VCaP (cell line): ENCODE data around the gene SPATA19.

ENCODE experiments used
- H3K27ac ChIP-seq: fragments of 450-650 bp; 2 replicates; pipeline ENCODE4 v1.5.1; 2017
- TF ChIP-seq, protein P1 (sequence below): fragments of 450-650 bp; conservative IDR thresholded peaks from 2 replicates; pipeline ENCODE4 v1.5.1; 2017; ENCODE audit warnings: mild to moderate bottlenecking, moderate library complexity

The SPATA19 gene

DNA sequence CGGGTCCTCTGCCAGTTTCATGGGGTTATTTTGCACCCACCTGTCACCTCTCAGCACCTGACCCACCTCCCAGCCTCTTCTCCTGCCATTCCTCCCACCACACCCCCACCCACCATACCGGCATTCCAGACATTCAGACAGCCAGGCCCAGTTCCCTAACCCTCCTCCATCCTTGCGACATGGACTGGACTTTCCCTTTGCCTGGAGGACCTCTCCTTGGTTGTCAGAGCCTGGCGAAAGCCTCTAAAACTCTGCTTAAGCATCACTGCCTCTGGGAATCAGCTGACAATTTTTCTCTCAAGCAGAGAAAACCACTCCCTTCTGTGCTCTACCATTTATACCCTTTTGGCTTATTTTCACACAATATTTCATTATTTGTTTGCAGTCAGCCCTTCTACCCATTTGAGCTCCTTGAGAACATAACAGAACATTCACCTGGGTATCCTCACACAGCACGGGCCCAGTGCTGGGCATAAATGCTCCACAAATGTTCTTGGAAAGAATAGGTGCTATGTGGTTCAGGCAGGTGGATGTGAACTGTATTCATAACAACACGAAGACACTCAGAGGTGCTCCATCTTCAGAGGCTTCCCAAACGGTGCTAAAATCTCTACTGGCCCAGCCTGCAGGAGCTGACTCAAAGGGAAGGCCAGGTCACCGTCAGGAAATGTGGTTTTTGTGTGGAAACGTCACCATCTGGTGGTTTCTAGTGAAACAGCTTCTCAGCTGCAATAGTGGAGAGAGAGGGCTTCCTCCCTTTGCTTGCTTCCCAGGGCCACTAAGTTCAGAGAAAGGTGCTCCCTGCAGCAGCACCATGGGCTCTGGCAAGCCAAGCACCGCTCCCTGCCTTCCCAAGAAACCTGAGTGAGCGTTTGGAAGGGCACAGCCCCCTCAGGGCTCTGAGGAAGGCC, 10.4 kb downstream of the SPATA19 start:
- TF ChIP-seq, protein P1, sequence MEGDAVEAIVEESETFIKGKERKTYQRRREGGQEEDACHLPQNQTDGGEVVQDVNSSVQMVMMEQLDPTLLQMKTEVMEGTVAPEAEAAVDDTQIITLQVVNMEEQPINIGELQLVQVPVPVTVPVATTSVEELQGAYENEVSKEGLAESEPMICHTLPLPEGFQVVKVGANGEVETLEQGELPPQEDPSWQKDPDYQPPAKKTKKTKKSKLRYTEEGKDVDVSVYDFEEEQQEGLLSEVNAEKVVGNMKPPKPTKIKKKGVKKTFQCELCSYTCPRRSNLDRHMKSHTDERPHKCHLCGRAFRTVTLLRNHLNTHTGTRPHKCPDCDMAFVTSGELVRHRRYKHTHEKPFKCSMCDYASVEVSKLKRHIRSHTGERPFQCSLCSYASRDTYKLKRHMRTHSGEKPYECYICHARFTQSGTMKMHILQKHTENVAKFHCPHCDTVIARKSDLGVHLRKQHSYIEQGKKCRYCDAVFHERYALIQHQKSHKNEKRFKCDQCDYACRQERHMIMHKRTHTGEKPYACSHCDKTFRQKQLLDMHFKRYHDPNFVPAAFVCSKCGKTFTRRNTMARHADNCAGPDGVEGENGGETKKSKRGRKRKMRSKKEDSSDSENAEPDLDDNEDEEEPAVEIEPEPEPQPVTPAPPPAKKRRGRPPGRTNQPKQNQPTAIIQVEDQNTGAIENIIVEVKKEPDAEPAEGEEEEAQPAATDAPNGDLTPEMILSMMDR = peak; percentile 78
- no peak overlapping the region for H3K27ac ChIP-seq

DNA sequence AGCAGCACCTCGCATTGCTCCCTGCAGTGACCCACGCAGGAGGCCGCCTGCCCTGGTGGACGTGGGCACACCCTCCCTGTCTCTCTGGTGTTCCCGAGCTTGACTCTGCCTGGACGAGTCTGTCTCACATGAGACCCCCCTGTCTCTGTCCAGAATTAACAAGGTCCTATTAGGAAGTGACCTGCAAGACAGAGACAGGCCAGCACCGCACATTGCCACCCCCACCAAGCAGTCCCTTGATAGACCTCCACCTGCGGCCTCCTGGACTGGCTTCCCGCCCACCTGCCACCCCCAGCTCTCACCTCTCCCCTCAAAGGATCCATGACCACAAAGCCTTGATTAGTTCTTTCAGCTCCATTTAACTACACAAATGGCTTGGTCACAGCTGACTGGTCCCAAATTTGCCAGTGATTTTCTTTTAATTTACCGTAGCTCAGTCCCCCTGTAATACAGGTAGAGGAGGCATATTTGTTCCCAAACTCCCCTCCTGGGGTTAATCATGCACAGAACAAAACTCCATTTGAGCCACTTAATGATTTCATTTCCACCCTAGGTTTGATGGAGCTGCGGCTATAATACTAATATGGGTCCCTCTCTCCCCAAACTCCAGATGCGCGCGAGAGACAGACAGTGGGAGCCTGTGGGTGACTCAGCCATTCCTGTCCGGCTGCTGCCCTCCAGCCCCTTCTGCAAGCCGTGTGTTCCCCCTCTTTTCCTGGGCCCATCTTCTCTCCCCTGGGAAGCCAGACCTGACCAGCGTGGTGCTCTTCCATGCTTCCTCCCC, 11.2 kb downstream of the SPATA19 start:
- H3K27ac ChIP-seq = no peak overlapping the region
- TF ChIP-seq, protein P1 = no peak

DNA sequence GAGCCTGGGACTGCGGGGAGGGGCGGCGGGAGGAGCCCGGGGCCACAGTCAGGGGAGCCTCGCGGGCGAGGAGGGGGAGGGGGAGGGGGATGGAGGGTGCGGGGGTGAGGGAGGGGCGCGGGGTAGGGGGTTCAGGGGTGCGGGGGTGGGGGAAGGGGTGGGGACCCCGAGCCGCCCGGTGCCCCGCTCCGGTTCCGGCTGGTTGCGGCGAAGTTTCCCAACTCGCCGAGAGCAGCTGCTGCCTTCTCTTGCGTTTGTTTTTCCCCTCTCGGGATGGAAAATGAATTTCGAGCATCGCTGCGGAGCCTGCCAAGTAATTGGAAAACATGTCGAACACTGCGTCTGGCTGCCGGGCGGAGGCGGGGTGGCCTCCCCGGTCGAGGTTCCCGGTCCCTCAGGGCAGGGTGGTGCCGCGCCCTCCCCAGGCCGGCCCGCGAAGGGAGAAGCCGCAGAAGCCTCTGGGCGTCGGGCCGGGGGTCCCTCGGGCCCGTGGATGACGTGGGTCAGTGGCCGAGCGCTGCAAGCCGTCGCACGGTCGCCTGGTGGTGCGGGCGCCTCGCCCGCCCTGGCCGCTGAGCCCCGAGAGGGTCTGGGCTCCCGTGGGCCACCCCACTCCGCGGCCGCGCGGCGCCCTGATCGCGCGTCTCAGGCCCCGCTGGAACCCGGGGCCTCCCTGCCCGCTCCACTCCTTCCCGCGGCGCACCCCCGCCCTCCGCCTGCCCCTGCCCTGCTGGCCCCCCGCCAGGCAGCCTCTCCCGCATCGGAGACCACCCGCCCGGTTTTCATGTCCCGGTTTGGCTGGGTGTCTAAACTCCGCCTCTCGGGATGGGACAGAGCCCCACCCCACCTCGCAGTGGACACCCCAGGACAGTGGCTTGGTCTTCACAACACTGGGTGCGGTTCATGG, 12.1 kb downstream of the SPATA19 start:
- no peak overlapping the region for H3K27ac ChIP-seq
- TF ChIP-seq, protein P1 = no peak

DNA sequence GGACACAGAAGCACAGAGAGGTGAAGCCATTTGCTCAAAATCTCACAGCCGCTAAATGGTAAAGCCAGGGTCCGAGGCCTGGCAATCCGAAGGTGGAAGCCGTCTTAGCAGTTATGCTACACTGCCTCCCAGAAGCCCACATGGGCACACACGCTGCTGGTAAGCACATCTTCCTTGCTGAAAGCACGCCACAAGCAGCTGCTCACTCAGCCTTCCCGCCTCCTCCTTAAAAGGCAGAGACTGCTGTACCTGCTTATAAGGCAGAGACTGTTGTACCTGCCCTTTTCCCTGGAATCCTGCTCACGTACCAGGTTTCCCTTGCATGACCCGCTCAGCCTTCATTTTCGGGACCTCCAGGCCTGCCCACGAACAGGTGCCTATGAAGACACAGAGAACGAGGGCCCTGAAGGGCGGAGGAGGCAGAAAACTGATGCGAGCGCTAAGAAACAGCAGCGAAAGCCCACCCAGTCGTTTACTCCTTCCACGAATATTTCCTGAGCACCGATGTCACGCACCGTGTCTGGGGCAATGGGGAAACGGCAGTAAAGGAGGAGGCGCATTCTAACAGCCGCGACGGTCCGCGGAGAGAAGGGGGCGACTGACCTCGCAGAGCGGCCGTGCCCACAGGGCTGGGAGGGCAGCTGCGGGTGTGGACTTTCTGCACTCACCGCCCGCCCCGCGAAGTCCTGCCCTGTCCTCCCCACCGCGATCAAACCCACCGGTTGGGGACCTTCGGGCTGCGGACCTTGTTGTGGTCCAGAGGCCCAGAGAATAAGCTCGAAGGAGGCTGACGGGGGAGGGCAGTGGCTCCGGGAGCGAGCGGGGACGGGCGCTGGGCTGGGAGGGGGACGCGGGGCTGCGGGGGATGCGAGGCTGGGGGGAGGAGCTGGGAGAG, 13.0 kb downstream of the SPATA19 start:
- no peak overlapping the region for H3K27ac ChIP-seq
- TF ChIP-seq, protein P1 = no peak

DNA sequence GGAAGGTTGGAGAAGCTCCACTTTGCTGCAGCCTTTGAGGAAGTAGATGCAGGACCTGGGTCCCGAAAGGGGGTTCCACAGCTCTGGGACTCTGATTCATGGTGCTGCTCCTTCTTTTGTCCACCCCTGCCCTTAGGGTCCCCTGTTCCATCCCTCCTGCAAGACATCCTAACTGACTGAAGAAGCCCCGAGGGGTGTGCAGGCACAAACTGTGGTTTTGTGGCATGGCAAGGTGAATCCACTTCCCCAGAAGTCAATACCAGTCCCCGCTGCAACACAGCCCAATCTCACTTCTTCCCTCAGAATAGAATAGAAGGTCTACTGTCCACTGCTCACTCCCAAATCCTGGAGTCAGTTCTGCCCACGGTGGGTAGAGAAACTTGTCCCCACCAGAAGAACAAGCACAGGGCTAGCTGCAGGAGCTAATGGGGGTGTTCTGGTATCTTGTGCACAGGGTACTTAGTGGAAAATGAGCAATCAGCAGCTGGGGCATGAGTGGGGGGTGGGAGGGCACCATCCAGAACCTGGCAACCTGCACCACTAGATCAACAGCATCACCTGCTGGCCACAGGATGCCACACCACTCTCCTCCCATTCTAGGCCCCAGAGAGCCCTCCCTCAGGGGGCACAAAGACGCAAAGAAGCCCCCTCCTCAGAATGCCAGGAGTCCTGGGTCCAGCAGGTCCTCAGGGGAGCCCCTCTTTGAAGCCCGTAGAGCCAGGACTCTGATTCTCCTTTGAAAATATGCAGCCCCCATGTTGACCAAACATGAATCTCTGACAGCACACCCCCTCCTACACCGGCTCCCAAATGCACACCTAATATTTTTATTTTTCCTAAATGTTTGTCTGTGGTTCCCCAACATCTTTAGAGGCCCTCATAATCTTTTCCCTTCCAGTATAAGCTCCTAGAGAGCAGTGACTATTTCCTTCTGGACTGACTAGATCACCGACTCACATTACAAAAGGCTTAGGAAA, 14.1 kb downstream of the SPATA19 start:
- TF ChIP-seq, protein P1 = peak; percentile 86
- H3K27ac ChIP-seq = no peak overlapping the region

DNA sequence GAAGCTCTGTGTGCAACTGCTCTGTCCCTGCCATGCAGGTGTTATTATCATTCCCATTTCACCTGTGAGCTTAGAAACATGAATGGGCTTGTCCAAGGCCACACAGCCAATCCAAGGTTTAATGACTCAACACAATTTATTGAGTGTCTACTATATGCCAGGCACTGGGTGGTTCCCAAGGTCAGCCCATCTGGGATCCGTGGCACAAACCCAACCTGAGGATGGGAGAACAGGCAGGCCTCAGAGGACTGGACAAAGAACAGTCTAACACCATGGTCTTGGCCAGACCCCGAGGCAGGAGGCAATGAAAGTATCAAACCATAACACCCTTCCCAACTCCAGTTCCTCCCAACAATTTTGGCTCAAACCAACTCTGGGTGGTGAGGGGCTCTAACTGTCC, 15.7 kb downstream of the SPATA19 start:
- H3K27ac ChIP-seq = no peak overlapping the region
- TF ChIP-seq, protein P1 = no peak
